Hepatic stellate cell (primary cell): Measurements from ENCODE around the gene CCR4.
A peak's percentile ranks its signal among the peaks of the same experiment; 100 is the strongest.
"Not testable (repeated sequence)": the region's sequence is repeated elsewhere in the genome, so short reads cannot be mapped to it uniquely, and the experiment has no call there.

Experiments used
- DNase-seq: peaks from one replicate; pipeline ENCODE4 v3.0.0; 2011; ENCODE audit warnings: low spot score

Gene CCR4

DNA sequence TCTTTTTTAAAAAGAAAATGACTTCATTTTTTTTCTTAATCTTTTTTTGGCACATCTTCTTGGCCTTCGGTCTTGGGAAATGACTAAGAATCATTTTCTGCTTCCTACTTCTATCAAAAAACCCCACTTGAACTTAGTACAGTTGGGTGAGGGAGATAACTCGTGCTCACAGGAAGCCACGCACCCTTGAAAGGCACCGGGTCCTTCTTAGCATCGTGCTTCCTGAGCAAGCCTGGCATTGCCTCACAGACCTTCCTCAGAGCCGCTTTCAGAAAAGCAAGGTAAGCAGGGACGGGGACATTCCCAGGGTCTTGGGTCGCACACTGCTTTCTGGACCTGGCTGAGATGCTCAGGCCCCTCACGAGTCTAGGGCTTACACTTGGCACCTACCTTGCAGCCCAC lies at the start of gene CCR4:
Gene CCR4, plus strand, starts transcription at position 235 of the 402 bp plus-strand sequence. CDS start 1,779 bp downstream, outside the sequence.
- DNase-seq: no peak

DNA sequence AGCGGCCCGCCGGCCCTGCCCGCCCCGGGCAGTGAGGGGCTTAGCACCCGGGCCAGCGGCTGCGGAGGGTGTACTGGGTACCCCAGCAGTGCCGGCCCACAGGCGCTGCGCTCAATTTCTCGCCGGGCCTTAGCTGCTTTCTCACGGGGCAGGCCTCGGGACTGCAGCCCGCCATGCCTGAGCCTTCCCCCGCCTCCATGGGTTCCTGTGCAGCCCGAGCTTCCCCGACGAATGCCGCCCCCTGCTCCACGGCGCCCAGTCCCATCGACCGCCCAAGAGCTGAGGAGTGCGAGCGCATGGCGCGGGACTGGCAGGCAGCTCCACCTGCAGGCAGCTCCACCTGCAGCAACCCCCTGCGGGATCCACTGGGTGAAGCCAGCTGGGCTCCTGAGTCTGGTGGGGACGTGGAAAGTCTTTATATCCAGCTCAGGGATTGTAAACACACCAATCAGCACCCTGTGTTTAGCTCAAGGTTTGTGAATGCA lies 48.5 kb upstream of the CCR4 start:
- DNase-seq: not testable (repeated sequence)

DNA sequence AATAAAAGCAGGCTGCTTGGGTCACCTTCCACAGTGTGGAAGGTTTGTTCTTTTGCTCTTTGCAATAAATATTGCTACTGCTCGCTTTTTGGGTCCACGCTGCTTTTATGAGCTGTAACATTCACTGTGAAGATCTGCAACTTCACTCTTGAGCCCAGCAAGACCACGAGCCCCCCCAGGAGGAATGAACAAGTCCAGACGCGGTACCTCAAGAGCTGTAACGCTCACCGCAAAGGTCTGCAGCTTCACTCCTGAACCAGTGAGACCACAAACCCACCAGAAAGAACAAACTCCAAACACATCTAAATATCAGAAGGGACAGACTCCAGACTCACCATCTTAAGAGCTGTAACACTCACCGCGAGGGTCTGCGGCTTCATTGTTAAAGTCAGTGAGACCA lies 47.5 kb upstream of the CCR4 start:
- DNase-seq: no peak

DNA sequence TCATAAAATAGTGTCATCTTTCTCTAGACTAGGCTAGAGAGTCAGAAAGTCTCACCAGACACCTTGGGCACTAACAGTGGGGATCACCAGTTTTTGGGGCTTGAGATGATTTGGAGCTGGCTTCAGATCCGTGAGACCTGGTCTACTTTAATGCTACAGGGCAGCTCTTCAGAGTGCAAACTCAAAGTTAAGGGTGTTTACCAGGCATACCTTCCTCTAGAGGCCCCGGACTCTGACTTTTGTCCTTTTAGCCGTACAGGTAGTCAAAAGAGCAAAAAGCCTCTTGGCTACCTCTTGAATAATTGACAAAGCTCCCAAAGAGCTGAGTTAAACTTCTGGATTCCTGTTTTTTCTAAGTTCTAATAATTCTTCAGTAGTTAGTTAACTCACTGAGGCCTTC lies 41.4 kb upstream of the CCR4 start:
- no peak for DNase-seq

DNA sequence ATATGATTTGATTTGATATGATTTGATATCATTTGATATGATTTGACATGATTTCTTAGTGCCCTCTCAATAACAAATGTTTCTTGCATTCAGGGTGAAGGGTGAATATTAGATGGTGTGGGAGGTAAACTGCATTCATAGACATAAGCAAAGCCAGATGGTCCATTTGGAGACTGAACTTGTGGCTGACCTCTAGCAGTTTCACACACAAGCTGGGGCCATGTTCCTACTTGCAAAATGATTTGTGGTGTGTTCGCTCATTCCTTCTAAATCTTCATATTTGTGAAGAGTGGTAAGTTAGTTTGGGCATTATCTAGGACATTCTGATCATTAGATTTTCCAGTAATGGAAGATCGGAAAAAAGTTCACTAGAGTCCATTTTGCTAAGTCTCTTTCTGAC lies 40.5 kb upstream of the CCR4 start:
- no peak for DNase-seq

DNA sequence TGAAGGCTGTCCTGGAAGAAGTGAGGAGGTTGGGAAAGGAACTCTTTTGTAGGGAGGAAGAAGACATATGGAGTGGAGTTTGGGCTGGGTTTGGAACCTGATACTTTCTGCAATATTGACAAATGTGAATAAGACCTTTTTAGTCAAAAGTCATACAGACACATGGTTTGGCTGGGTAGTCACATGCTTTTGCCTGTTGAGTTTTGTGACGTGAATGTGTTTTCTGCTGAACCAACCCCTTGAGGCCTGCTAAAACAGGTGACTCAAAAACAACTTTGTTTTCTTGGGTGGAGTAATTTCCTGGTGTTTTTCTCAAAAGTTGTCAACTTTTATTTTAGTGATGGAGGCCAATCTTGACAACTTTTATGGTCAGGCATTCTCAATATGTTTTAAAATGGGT lies 39.4 kb upstream of the CCR4 start:
- no peak for DNase-seq

DNA sequence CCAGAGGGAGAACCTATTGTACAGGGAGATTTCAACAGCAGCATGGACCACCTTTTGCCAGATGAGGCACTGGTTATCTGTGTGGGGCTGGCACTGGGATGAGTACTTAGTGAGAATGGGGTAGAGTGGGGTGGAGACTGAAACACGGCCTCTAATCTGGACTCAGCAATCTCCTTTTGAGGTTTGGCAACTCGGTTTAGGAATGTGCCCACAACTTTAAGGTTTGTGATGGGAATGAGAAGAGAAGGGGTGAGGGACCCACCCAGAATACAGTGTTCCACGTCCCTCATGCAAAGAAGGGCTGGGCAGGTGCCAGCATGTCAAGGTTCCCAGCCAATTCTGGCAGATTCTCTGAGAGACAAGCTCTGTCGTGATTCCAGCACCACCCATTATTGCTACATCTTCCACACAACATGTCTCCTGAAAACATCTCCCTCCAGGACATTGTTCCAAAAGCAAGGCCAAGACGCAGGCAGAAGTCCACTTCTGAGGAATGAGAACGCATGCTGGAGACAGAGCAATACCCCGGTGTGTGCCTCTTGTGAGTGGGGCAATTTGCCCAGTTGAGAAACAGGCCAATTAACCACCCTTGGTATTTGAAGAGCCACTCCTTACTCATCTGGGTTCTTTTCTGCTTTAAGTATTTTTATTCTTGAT lies 37.5 kb upstream of the CCR4 start:
- DNase-seq: no peak

DNA sequence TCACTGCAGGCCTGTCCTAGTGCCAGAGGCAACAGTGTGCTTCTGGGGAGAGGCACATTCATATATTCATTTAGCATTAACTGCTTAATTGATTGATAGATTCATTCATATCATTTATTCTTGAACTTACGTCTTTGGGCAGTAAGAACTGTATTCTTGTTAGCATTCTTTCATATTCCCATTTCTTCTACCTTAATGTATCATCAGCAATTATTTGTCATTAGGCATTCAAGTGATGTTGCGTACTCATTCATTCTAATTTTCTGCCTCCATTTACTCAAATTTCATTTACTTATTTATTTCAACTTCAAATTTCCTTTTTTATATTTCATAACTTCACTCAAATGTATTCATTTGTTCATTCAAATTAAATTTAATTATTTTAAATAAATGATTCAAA lies 31.5 kb upstream of the CCR4 start:
- DNase-seq: no peak

DNA sequence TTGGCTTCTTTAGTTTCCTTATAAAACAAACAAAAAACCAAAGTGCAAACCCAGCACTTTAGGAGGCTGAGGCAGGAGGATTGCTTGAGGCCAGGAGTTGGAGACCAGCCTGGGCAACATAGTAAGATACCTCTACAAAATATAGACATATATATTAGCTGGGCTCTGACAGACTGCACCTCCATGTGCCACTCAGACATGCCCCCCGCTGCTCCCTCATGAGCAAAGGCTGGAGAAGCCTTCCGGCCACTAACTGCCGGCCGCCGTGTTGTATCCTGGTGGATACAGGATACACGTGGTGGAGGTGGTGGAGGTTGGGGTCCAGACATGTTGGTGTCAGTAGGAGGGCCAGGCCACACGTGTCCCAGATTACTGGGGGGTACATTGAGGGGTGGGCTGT lies 29.4 kb upstream of the CCR4 start:
- no peak for DNase-seq

DNA sequence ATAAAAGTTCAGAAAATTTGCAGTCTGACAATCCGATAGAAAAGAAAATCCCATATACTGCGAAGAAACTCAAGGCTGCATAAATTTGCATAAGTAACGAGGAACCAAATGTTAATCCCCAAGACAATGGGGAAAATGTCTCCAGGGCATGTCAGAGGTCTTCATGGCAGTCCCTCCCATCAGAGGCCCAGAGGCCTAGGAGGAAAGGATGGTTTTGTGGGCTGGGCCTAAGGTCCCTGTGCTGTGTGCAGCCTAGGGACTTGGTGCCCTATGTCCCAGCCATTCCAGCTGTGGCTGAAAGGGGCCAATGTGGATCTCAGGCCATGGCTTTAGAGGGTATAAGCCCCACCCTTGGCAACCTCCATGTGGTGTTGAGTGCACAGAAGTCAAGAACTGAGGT lies 21.3 kb upstream of the CCR4 start:
- no peak for DNase-seq

DNA sequence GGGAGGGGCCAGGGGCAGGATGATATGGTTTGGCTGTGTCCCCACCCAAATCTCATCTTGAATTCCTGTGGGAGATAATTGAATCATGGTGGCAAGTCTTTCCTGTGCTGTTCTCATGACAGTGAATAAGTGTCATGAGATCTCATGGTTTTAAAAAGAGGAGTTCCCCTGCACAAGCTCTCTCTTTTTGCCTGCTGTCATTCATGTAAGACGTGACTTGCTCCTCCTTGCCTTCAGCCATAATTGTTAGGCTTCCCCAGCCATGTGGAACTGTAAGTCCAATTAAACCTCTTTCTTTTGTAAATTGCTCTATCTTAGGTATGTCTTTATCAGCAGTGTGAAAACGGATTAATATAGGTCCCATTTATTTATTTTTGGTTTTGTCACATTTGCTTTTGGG lies 20.2 kb upstream of the CCR4 start:
- not testable (repeated sequence) for DNase-seq

DNA sequence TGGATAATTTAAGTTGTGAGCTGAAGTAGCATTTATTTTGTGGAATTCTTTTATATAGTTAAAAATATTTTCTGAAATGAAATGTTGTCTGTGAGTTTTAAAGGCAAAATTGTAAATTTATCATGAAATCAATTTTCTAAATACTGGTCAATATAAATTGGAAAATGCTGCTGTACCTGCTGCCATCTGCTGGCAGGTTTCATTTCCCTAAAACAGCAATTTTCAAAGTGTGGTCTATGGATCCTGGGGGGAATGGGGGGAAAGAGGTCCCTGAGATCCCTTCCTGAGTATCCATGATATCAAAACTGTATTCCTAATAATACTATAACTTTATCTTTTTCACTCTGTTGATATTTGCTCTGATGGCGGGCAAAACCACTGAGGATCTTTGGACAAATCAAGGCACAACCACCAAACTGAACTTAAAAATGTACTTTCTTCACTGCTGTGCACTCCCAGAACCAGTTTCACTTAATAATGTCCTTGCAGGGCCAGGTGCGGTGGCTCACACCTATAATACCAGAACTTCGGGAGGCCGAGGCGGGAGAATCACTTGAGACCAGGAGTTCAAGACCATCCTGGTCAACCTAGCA lies 17.2 kb upstream of the CCR4 start:
- no peak for DNase-seq

DNA sequence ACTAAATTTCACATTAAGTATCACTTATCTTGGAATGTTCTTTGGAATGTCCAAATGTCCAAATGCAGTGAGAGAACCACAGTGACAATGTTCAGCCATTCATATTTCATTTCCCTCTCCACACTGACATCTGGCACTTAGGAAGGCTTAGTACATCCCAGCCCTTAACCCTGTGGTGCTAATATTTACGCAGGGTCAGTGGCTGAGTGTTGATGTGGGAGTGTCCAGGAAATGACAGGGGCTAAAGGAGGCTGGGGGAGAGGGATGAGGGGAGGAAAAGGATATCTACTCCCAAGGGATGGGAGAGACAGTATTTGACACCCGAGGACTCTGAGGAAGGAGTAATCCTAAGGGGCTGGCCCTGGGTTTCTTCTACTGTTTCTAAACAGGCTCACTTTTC lies 14.1 kb upstream of the CCR4 start:
- no peak for DNase-seq

DNA sequence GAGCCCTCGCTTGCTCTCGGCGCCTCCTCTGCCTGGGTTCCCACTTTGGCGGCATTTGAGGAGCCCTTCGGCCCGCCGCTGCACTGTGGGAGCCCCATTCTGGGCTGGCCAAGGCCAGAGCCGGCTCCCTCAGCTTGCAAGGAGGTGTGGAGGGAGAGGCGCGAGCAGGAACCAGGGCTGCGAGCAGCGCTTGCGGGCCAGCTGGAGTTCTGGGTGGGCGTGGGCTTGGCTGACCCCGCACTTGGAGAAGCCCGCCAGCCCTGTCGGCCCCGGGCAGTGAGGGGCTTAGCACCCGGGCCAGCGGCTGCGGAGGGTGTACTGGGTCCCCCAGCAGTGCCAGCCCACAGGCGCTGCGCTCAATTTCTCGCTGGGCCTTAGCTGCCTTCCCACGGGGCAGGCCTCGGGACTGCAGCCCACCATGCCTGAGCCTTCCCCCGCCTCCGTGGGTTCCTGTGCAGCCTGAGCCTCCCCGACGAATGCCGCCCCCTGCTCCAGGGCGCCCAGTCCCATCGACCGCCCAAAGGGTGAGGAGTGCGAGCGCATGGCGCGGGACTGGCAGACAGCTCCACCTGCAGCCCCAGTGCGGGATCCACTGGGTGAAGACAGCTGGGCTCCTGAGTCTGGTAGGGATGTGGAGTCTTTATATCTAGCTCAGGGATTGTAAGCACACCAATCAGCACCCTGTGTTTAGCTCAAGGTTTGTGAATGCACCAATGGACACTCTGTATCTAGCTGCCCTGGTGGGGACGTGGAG lies 11.7 kb upstream of the CCR4 start:
- not testable (repeated sequence) for DNase-seq

DNA sequence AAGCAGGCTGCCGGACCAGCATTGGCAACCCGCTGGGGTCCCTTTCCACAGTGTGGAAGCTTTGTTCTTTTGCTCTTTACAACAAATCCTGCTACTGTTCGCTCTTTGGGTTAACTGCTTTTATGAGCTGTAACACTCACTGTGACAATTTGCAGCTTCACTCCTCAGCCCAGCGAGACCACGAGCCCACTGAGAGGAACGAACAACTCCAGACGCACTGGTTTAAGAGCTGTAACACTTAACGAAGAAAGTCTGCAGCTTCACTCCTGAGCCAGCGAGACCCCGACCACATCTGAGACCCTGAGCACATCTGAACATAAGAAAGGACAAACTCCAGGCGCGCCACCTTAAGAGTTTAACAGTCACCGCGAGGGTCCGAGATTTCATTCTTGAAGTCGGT lies 10.7 kb upstream of the CCR4 start:
- no peak for DNase-seq

DNA sequence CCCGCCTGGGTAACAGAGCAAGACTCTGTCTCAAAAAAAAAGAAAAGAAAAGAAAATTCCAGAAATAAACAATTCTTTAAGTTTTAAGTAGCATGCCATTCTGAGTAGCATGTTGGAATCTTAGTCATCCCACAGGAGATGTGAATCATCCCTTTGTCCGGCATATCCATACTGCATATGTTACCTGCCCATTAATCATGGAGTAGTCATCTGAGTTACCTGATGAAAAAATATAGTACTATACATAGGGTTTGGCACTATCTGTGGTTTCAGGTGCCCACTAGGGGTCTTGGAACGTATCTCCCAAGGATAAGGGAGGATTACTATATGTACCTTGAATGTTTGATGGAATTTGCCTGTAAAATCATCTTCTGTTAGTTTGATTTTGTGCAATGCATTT lies 6.3 kb upstream of the CCR4 start:
- no peak for DNase-seq

DNA sequence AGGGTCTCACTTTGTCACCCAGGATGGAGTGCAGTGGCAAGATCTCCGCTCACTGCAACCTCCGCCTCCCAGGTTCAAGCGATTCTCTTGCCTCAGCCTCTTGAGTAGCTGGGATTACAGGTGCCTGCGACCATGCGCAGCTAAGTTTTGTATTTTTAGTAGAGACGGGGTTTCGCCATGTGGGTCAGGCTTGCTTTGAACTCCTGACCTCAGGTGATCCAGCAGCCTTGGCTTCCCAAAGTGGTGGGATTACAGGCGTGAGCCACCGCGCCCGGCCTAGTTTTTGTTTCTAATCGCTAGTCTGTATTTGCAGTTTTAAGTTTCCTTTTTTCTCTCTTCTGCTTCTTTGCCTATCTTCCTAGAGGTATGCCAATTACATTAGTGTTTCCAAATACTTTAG lies 5.8 kb upstream of the CCR4 start:
- not testable (repeated sequence) for DNase-seq

DNA sequence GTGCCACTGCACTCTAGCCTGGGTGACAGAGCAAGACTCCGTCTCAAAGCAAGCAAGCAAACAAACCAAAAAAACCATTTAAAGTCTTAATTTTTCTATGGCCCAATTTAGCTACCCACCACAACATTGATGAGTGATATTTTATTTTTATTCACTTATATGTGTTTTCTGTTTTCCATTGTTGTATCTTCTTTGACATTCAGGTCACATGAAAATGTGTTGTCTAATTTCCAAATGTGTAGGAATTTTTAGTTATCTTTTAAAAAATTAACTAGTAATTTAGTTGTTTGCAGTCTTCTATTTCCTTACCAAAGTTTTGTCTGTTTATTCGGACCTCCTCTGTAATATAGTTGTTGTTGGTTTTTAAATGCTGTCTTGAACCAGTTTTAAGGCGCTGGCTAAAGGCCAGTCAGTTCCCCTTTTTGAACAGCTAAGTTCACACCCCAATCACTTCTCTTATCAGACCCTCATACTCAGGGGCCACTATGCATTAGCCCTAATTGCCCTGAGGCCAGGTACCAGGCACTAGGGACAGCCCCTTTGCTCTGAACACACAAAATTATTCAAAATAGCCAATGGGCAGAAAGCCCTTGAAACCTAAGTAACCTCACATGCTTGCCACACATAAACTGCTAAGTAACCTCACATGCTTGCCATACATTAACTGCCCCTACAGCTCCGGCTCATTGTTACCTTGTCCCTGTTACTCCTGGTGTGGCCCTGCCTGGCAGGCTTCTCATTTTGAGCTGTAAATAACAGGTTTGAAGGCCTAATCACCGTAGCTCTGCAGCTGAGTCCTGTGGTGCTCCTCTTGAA lies 4.3 kb upstream of the CCR4 start:
- DNase-seq: no peak

DNA sequence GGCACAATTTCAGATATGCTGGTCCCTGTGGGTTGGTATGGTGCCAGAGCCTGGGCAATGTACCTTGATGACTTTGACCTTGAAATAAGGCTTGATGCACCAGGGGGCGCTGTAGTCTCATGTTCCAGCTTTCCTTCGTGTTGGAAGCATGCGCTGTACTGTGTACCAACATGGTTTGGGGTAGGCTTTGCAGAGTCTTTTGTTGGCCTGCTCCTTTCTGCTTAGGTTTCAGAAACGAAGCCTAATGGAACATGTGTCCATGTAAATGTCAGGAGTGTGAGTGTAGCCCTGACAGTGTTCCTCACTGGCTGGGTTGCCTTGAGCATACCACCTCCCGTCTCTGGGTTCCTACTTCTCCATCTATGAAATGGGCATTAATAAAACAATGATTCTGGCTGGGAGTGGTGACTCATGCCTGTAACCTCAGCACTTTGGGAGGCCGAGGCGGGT lies 3.6 kb upstream of the CCR4 start:
- peak; percentile 20 for DNase-seq

DNA sequence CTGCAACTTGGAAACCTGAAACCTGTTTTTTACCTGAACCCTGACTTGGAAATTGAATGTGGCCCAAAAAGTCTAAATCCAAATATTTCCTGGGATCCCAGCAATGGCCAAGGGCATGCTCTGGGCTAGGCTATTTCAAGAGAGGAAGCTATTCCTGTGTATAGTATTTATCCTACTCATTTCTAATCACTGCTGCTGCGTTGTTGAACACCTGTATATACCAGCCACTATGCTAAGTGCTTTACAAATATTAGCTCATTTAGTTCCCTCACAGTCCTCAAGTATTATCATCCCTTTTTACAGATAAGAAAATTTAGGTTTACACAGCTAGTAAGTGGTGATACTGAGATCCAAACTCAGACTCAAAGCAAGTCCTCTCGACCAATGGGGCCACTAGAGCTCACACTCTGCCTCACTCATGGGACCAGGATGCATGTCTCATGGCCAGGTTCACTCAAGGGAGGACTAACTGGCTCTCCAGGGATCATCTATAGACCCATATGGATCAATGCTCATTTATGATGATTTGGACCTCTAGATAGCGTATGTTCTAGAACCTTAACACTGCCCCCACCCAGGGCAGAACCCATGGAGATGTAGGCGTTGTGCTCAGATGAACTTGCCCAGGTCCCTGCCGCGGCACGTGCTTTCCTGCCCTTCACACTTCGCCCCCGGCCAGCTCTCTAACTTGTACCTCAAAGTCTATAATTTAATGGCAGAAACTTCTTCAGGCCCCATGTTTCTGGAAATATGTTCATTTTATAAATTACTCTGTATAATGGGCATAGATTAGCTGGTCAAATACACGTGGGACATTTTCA lies 2.6 kb upstream of the CCR4 start:
- no peak for DNase-seq

DNA sequence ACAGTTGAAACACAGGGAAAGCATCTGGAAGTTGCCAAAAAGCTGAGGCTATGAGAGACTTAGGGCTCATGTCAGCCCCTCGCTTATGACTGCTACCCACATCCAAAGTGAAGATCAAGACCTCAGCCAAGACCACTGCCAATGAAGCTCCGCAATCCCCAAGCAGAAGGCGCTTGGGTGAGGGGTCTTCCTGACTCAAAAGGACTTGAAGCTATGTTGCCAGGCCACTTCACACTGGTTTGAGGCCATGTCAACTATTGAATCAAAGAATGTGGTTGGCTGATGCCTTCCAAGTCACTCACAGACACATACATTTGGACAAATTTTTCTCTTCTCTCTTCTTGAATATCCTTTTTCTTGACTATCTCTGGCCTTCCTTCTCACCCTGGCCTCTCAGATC lies 928 bp upstream of the CCR4 start:
- no peak for DNase-seq
